Measurements from ENCODE around the gene KCNK5.

KCNK5 gene

GRCh38 chr6:39268721-39269120, 39.4 kb upstream of the KCNK5 start:
- H3K9me3 ChIP-seq (ENCODE audit: control insufficient read depth, insufficient read depth, low read depth, low read length): no peaks in the 10 kb centered on the region
- ChIA-PET CTCF (interaction anchor here (1.0 kb wide), 1 partner anchor 35 kb away, joined by 5 read pairs; no protein-coding TSS in a partner anchor), POLR2A (no interaction called here)

GRCh38 chr6:39268171-39268570, 38.9 kb upstream of the KCNK5 start:
- Histone ChIP-seq H3K9me3 (ENCODE audit: control insufficient read depth, insufficient read depth, low read depth, low read length) (no peaks in the 10 kb centered on the region), H3K27ac (ENCODE audit: extremely low read depth, low read depth, low read length) (no peak overlapping the region), H3K4me1 (ENCODE audit: control insufficient read depth, insufficient read depth, low read length) (no peaks in the 10 kb centered on the region), H3K4me3 (ENCODE audit: low read depth, low read length) (no peak overlapping the region), H3K36me3 (ENCODE audit: control insufficient read depth in 2 of 2, insufficient read depth in 1 of 2, low read length in 2 of 2) (no peaks in the 10 kb centered on the region)
- TF ChIP-seq, protein P1, sequence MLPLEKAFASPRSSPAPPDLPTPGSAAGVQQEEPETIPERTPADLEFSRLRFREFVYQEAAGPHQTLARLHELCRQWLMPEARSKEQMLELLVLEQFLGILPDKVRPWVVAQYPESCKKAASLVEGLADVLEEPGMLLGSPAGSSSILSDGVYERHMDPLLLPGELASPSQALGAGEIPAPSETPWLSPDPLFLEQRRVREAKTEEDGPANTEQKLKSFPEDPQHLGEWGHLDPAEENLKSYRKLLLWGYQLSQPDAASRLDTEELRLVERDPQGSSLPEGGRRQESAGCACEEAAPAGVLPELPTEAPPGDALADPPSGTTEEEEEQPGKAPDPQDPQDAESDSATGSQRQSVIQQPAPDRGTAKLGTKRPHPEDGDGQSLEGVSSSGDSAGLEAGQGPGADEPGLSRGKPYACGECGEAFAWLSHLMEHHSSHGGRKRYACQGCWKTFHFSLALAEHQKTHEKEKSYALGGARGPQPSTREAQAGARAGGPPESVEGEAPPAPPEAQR (tag by site-specific recombination; IDR thresholded peaks at IDR 0.05): no peak
- TF ChIP-seq MZF1 (tag by site-specific recombination; IDR thresholded peaks at IDR 0.05; ENCODE audit: borderline replicate concordance) (no peak), REPIN1 (tag by site-specific recombination; IDR thresholded peaks at IDR 0.05; ENCODE audit: low read depth) (no peak), IKZF3 (tag by site-specific recombination; IDR thresholded peaks at IDR 0.05) (no peak), ZNF24 (tag by site-specific recombination; IDR thresholded peaks at IDR 0.05) (no peak), ZSCAN30 (tag by site-specific recombination; IDR thresholded peaks at IDR 0.05) (no peak), ZNF629 (tag by site-specific recombination; IDR thresholded peaks at IDR 0.05) (no peak), ZNF350 (tag by site-specific recombination; IDR thresholded peaks at IDR 0.05) (no peak)
- CTCF ChIA-PET: interaction anchor here (1.0 kb wide), 2 partner anchors 35 to 78 kb away, joined by 4 to 5 read pairs; no protein-coding TSS in a partner anchor
- POLR2A ChIA-PET: no interaction called here

More at GRCh38 chr6:39268721-39269120, 39.4 kb upstream of the KCNK5 start:
- H3K4me1 ChIP-seq (ENCODE audit: control insufficient read depth, insufficient read depth, low read length): no peaks in the 10 kb centered on the region
- no peak overlapping the region for H3K4me3 ChIP-seq (ENCODE audit: low read depth, low read length)
- TF ChIP-seq RBAK (tag by site-specific recombination; IDR thresholded peaks at IDR 0.05): no peak
- no peak for TF ChIP-seq ZNF629 (tag by site-specific recombination; IDR thresholded peaks at IDR 0.05)
- no peak for TF ChIP-seq ZSCAN4 (tag by site-specific recombination; IDR thresholded peaks at IDR 0.05)
- no peak for TF ChIP-seq HOXC10 (CRISPR knock-in tag; IDR thresholded peaks at IDR 0.05)
- no peak for TF ChIP-seq ZNF148 (tag by site-specific recombination; IDR thresholded peaks at IDR 0.05; ENCODE audit: borderline replicate concordance)
- no peak for TF ChIP-seq OVOL3 (tag by site-specific recombination; IDR thresholded peaks at IDR 0.05)
- no peak for TF ChIP-seq ZNF530 (tag by site-specific recombination; IDR thresholded peaks at IDR 0.05; ENCODE audit: low read depth)
- TF ChIP-seq ZNF292 (tag by site-specific recombination; IDR thresholded peaks at IDR 0.05; ENCODE audit: borderline replicate concordance, low read depth): no peak
- no peak for TF ChIP-seq ZNF571 (tag by site-specific recombination; IDR thresholded peaks at IDR 0.05)
- TF ChIP-seq ZNF513 (tag by site-specific recombination; IDR thresholded peaks at IDR 0.05): no peak
- no peak for TF ChIP-seq KLF16 (tag by site-specific recombination; IDR thresholded peaks at IDR 0.05)
- TF ChIP-seq, protein P2, sequence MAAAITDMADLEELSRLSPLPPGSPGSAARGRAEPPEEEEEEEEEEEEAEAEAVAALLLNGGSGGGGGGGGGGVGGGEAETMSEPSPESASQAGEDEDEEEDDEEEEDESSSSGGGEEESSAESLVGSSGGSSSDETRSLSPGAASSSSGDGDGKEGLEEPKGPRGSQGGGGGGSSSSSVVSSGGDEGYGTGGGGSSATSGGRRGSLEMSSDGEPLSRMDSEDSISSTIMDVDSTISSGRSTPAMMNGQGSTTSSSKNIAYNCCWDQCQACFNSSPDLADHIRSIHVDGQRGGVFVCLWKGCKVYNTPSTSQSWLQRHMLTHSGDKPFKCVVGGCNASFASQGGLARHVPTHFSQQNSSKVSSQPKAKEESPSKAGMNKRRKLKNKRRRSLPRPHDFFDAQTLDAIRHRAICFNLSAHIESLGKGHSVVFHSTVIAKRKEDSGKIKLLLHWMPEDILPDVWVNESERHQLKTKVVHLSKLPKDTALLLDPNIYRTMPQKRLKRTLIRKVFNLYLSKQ (tag by site-specific recombination; IDR thresholded peaks at IDR 0.05; ENCODE audit: borderline replicate concordance): no peak
- no peak overlapping the region for H3K27ac ChIP-seq (ENCODE audit: extremely low read depth, low read depth, low read length)
- H3K36me3 ChIP-seq (ENCODE audit: control insufficient read depth in 2 of 2, insufficient read depth in 1 of 2, low read length in 2 of 2): no peaks in the 10 kb centered on the region

Measured in HEK293 (cell line).